Hepatocyte (in vitro differentiated cells): ENCODE results near the gene EDEM3. TPM values are rescaled to one million over a fixed set of nuclear protein-coding genes. Genes with fewer than 3 reads are reported as not detected.

Source experiments
- DNase-seq: peaks from one replicate; pipeline ENCODE4 v3.0.0-alpha.2; 2016; ENCODE audit warnings: low spot score
- H2AFZ ChIP-seq: fragments of 200-600 bp; sonication (generic); 2 replicates; pipeline ENCODE4 v1.6.0; 2016; ENCODE audit warnings: antibody characterized with exemption, mild to moderate bottlenecking
- H3K27ac ChIP-seq: fragments of 200-600 bp; sonication (generic); 2 replicates; pipeline ENCODE4 v1.5.1; 2016; ENCODE audit warnings: mild to moderate bottlenecking
- H3K27me3 ChIP-seq: fragments of 200-600 bp; sonication (generic); 2 replicates; pipeline ENCODE4 v1.6.1; 2016
- H3K36me3 ChIP-seq: fragments of 200-600 bp; sonication (generic); replicated peaks from 2 replicates; pipeline ENCODE4 v1.5.1; 2016; ENCODE audit warnings: low read depth; ENCODE audit not compliant: insufficient read depth
- H3K4me1 ChIP-seq: fragments of 200-600 bp; sonication (generic); 2 replicates; pipeline ENCODE4 v1.5.1; 2016; ENCODE audit warnings: mild to moderate bottlenecking, moderate library complexity; ENCODE audit not compliant: insufficient read depth
- H3K4me2 ChIP-seq: fragments of 200-600 bp; sonication (generic); 2 replicates; pipeline ENCODE4 v1.6.0; 2016
- H3K4me3 ChIP-seq: fragments of 200-600 bp; sonication (generic); 2 replicates; pipeline ENCODE4 v1.5.1; 2016; ENCODE audit warnings: mild to moderate bottlenecking
- H3K79me2 ChIP-seq: fragments of 200-600 bp; sonication (generic); 2 replicates; pipeline ENCODE4 v1.6.0; 2017; ENCODE audit warnings: mild to moderate bottlenecking
- H3K9me2 ChIP-seq: fragments of 200-600 bp; sonication (generic); replicated peaks from 2 replicates; pipeline ENCODE4 v1.6.0; 2017; ENCODE audit warnings: mild to moderate bottlenecking; ENCODE audit not compliant: insufficient read depth
- H3K9me3 ChIP-seq: fragments of 200-600 bp; sonication (generic); 2 replicates; pipeline ENCODE4 v1.5.1; 2016; ENCODE audit warnings: low read depth, mild to moderate bottlenecking
- H4K20me1 ChIP-seq: fragments of 200-600 bp; sonication (generic); 2 replicates; pipeline ENCODE4 v1.6.0; 2016; ENCODE audit warnings: mild to moderate bottlenecking; ENCODE audit not compliant: insufficient read depth, poor library complexity, severe bottlenecking
- CTCF ChIP-seq: fragments of 200-600 bp; sonication (generic); IDR thresholded peaks from 2 replicates; pipeline ENCODE4 v1.5.1; 2016; ENCODE audit warnings: antibody characterized with exemption, mild to moderate bottlenecking; ENCODE audit not compliant: poor library complexity
- EZH2 ChIP-seq: fragments of 200-600 bp; sonication (generic); IDR thresholded peaks from 2 replicates; pipeline ENCODE4 v1.6.1; 2016; ENCODE audit warnings: antibody characterized with exemption, mild to moderate bottlenecking, borderline replicate concordance
- EZH2phosphoT487 ChIP-seq: fragments of 200-600 bp; sonication (generic); IDR thresholded peaks from one replicate; pipeline ENCODE4 v1.6.1; 2018; ENCODE audit warnings: antibody characterized with exemption, mild to moderate bottlenecking, low read depth, moderate library complexity; ENCODE audit not compliant: unreplicated experiment, severe bottlenecking
- WGBS: methylation state at CpG from one replicate; pipeline ENCODE4 v1.1.6; 2016; ENCODE audit warnings: low lambda C conversion rate; ENCODE audit errors: missing lambda C conversion rate; 5-methylcytosine and 5-hydroxymethylcytosine counted together
- polyA plus RNA-seq: library from polyadenylated mRNA; unstranded; fragments of >200 nt; fragmentation: Nextera tagmentation; extraction: Ambion mirVana; gene quantifications from 2 replicates; pipeline ENCODE4 v1.2.1, GENCODE V29; 2016
- total RNA-seq: library from RNA; depleted of rRNA; stranded (reverse); fragments of >200 nt; gene quantifications from 2 replicates; pipeline ENCODE4 v1.2.3, GENCODE V29; 2014

EDEM3 gene
- total and polyA plus RNA-seq, 2 experiments from 2014 or later, result 14.9 to 54.1 TPM

GRCh38 chr1:184665360-184665759, 89.3 kb downstream of the EDEM3 start:
- no peaks in the 10 kb centered on the region for H3K9me3 ChIP-seq
- no peak overlapping the region for H2AFZ ChIP-seq

GRCh38 chr1:184664661-184665060, 90.0 kb downstream of the EDEM3 start:
- 87% methylated on average over 15 of the region's 15 CpGs for WGBS
- no peak for DNase-seq
- no peaks in the 10 kb centered on the region for H3K4me1 ChIP-seq
- no peaks in the 10 kb centered on the region for H3K9me2 ChIP-seq
- H4K20me1 ChIP-seq, result no peaks in the 10 kb centered on the region
- no peak for TF ChIP-seq EZH2phosphoT487
- no peak for TF ChIP-seq EZH2
- H3K27ac ChIP-seq, result no peak overlapping the region
- peaks cover 13% of the 10 kb centered on the region for H3K27me3 ChIP-seq
- H3K9me3 ChIP-seq, result no peaks in the 10 kb centered on the region
- no peak overlapping the region for H3K4me2 ChIP-seq
- no peak overlapping the region for H3K4me3 ChIP-seq
- no peak overlapping the region for H2AFZ ChIP-seq
- no peaks in the 10 kb centered on the region for H3K36me3 ChIP-seq
- H3K79me2 ChIP-seq, result no peaks in the 10 kb centered on the region

More at GRCh38 chr1:184665360-184665759, 89.3 kb downstream of the EDEM3 start:
- Histone ChIP-seq H3K36me3 (no peaks in the 10 kb centered on the region), H3K4me2 (no peak overlapping the region), H3K4me3 (no peak overlapping the region), H3K9me2 (no peaks in the 10 kb centered on the region), H3K27ac (no peak overlapping the region), H3K27me3 (peaks cover 13% of the 10 kb centered on the region), H3K79me2 (no peaks in the 10 kb centered on the region), H4K20me1 (no peaks in the 10 kb centered on the region), H3K4me1 (no peaks in the 10 kb centered on the region)
- no peak for DNase-seq
- TF ChIP-seq EZH2, result no peak
- TF ChIP-seq CTCF, result no peak
- no peak for TF ChIP-seq EZH2phosphoT487
- WGBS, result 48% methylated on average over 6 of the region's 6 CpGs

DNA sequence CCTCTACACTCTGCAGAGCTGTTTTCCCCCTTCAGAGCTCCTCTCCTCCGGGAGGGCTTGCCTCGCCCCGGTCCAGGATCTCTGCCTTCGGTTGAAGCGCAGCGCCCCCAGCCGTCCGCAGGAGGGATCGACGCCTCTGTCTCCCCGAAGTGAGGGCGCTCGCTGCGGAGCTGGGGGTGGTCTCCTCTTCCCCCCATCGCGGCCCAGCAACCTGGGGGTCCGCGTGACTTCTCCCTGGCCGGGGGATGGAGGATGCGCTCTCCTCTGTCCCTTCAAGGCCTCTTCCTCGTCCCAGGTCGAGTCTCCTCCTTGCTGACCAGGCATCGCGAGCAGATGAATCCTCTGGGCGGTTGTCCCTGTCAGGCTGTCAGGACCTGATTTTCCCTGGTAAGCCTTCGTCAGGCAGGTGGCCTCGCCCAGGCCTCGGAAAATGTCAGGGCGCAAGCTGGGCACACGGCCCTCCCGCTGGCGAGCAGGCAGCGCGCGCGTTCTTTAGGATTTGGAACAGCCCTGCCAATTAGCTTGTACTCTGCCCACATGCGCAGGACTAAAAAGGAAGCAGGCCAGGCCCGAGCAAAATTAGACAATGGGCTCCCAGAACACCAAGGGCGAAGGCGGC, 90.5 kb downstream of the EDEM3 start:
- no peaks in the 10 kb centered on the region for H3K9me3 ChIP-seq
- H3K4me1 ChIP-seq, result no peaks in the 10 kb centered on the region
- H3K4me2 ChIP-seq, result peak overlapping the region; percentile 83
- no peaks in the 10 kb centered on the region for H4K20me1 ChIP-seq
- no peaks in the 10 kb centered on the region for H3K79me2 ChIP-seq
- DNase-seq, result peak; percentile 86
- no peak for TF ChIP-seq EZH2phosphoT487
- TF ChIP-seq CTCF, result peak; percentile 91
- peaks cover 13% of the 10 kb centered on the region for H3K27me3 ChIP-seq
- H3K9me2 ChIP-seq, result no peaks in the 10 kb centered on the region
- H3K27ac ChIP-seq, result no peak overlapping the region
- H3K4me3 ChIP-seq, result no peak overlapping the region
- 41% methylated on average over 36 of the region's 40 CpGs for WGBS
- peak overlapping the region; percentile 59 for H2AFZ ChIP-seq
- no peaks in the 10 kb centered on the region for H3K36me3 ChIP-seq

DNA sequence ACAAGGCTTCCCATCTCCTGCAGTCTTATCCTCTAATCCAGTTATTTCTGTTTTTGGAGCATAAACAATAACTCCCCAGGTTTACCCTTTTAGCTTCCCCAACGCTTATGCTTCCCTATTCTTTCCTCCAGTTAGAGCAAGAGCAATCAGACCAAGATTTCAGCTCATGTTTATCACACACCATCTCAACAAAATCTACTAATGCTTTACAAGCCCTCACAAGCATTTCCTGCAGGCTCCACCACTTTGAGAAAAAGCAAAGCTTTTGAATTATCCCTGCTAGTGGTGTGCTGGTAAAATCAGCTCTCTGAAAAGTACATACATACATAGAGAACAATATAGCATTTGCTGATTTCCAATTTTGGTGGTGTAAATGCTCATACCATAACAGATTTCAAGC, 92.9 kb downstream of the EDEM3 start:
- Histone ChIP-seq H3K4me2 (no peak overlapping the region), H3K27ac (no peak overlapping the region), H3K36me3 (no peaks in the 10 kb centered on the region), H3K27me3 (peaks cover 13% of the 10 kb centered on the region), H2AFZ (no peak overlapping the region), H3K9me2 (no peaks in the 10 kb centered on the region), H3K4me3 (no peak overlapping the region), H4K20me1 (no peaks in the 10 kb centered on the region), H3K79me2 (no peaks in the 10 kb centered on the region), H3K9me3 (no peaks in the 10 kb centered on the region), H3K4me1 (no peaks in the 10 kb centered on the region)
- TF ChIP-seq EZH2phosphoT487 (no peak), EZH2 (no peak), CTCF (no peak)
- WGBS, result 0% methylated on average over 1 of the region's 1 CpG
- DNase-seq, result no peak
